Measurements from ENCODE around the gene FAM50A.

FAM50A gene

GRCh38 chrX:154413142-154413541 lies 30.8 kb upstream of the FAM50A start:
- DNase-seq: no peak

- peak; percentile 69 for DNase-seq
These were observed 26.8 kb upstream of the FAM50A start for GRCh38 chrX:154417157-154417556.

- no peak for DNase-seq
These were observed 24.8 kb upstream of the FAM50A start for GRCh38 chrX:154419189-154419588.

GRCh38 chrX:154419688-154420401 lies 24.1 kb upstream of the FAM50A start:
- no peak for DNase-seq

- DNase-seq: no peak
These were observed 23.6 kb upstream of the FAM50A start for GRCh38 chrX:154420402-154420756.

GRCh38 chrX:154426916-154427770 lies 16.8 kb upstream of the FAM50A start:
- DNase-seq: no peak

- peak; percentile 97 for DNase-seq
These were observed 15.5 kb upstream of the FAM50A start, which contains the start of gene ATP6AP1 for GRCh38 chrX:154428176-154429171. ATP6AP1 (plus strand) TSS chrX:154428677; CDS start chrX:154428693, 16 bp downstream.

- DNase-seq: no peak
These were observed 14.2 kb upstream of the FAM50A start for GRCh38 chrX:154429711-154430110.

- DNase-seq: no peak
These were observed 13.5 kb upstream of the FAM50A start for GRCh38 chrX:154430479-154430878.

- no peak for DNase-seq
These were observed 13.0 kb upstream of the FAM50A start for GRCh38 chrX:154430916-154431315.

- DNase-seq: no peak
These were observed 12.6 kb upstream of the FAM50A start for GRCh38 chrX:154431341-154431740.

GRCh38 chrX:154432210-154432609 lies 11.7 kb upstream of the FAM50A start:
- DNase-seq: no peak

- no peak for DNase-seq
These were observed 10.3 kb upstream of the FAM50A start for GRCh38 chrX:154433605-154434004.

GRCh38 chrX:154434394-154435168 lies 9.4 kb upstream of the FAM50A start:
- DNase-seq: no peak

GRCh38 chrX:154435171-154435733 lies 8.7 kb upstream of the FAM50A start:
- no peak for DNase-seq

GRCh38 chrX:154436374-154436982 lies 7.5 kb upstream of the FAM50A start:
- peak; percentile 72 for DNase-seq

- peak; percentile 57 for DNase-seq
These were observed 6.8 kb upstream of the FAM50A start, which contains the start of gene GDI1 for GRCh38 chrX:154436983-154437752. GDI1 (plus strand) TSS chrX:154437154; CDS start chrX:154437255, 101 bp downstream.

GRCh38 chrX:154437971-154438893 lies 5.7 kb upstream of the FAM50A start:
- no peak for DNase-seq

GRCh38 chrX:154439841-154440240 lies 4.1 kb upstream of the FAM50A start:
- no peak for DNase-seq
